K562 (cell line): Measurements from ENCODE around the gene ENTPD8. TPM values are rescaled to one million over a fixed set of nuclear protein-coding genes. Genes with fewer than 3 reads are reported as not detected.

ENCODE experiments used
- ATAC-seq: fragments of 200-7000 bp; cut with Tn5 transposase; 3 replicates; pipeline ENCODE4 v1.9.1; 2020; ENCODE audit warnings: moderate library complexity
- BruUV-seq: library from RNA; stranded (reverse); fragments of 400-500 nt; replicated peaks from 2 replicates; lab custom pipeline; 2021; lab: Mats Ljungman, UMichigan
- CTCF ChIA-PET: fragments of 300-600 bp; formaldehyde crosslinking; extraction: SDS; loops from one replicate; lab custom pipeline; 2021; ENCODE audit warnings: low intra/inter-chr PET ratio; lab: Yijun Ruan, JAX
- POLR2A ChIA-PET: fragments of 300-600, 350-650 bp; sonication (Branson Sonifier 250); formaldehyde crosslinking; extraction: SDS; loops from one replicate; lab custom pipeline; 2021; ENCODE audit warnings: antibody characterized with exemption, inconsistent platforms; lab: Yijun Ruan, JAX
- DNase-seq, 4 experiments: peaks; one replicate each; pipeline versions ENCODE4 v3.0.0 to v3.0.0-alpha.2; 2011 to 2018; ENCODE audit warnings: low spot score in 3 of 4, mixed read lengths in 3 of 4; ENCODE audit errors: extremely low read depth in 1 of 4
- FAIRE-seq: peaks from 2 replicates; lab custom pipeline; 2011; peaks lifted over from hg19 to GRCh38; lab: Jason Lieb, UNC
- H2AFZ ChIP-seq: 2 replicates; pipeline ENCODE4 v1.6.0; 2011; ENCODE audit warnings: low read depth, low read length, control low read depth, inconsistent platforms
- H3K27ac ChIP-seq: fragments of 200-600 bp; 3 replicates; pipeline ENCODE4 v1.8.0; 2011; ENCODE audit warnings: low read depth, mild to moderate bottlenecking, control low read depth, inconsistent platforms, low read length, moderate library complexity, mixed read lengths; ENCODE audit errors: extremely low read depth
- H3K27me3 ChIP-seq, 2 experiments: fragments of 300-600 bp in 1 of 2; 2 replicates in 1 of 2; 3 replicates in 1 of 2; pipeline versions ENCODE4 v1.6.0 to v1.8.0; 2011; ENCODE audit warnings: inconsistent platforms in 2 of 2, low read length in 2 of 2, mild to moderate bottlenecking in 1 of 2, mixed read lengths in 1 of 2, moderate library complexity in 1 of 2; ENCODE audit not compliant: control insufficient read depth in 2 of 2, insufficient read depth in 2 of 2
- H3K36me3 ChIP-seq: fragments of 300-600 bp; 3 replicates; pipeline ENCODE4 v1.8.0; 2011; ENCODE audit warnings: mild to moderate bottlenecking, low read length, inconsistent platforms; ENCODE audit not compliant: control insufficient read depth, insufficient read depth
- H3K4me1 ChIP-seq, 2 experiments: fragments of 200-600 bp in 1 of 2; replicated peaks in 1 of 2; 2 replicates in 1 of 2; 3 replicates in 1 of 2; pipeline versions ENCODE4 v1.5.1 to v1.8.0; 2011; ENCODE audit warnings: inconsistent platforms in 2 of 2, low read length in 2 of 2, mild to moderate bottlenecking in 1 of 2, mixed read lengths in 1 of 2, moderate library complexity in 1 of 2; ENCODE audit not compliant: control insufficient read depth in 2 of 2, insufficient read depth in 2 of 2
- H3K4me2 ChIP-seq: 2 replicates; pipeline ENCODE4 v1.6.1; 2011; ENCODE audit warnings: low read length, control low read depth, inconsistent platforms, mixed read lengths; ENCODE audit not compliant: insufficient read depth
- H3K4me3 ChIP-seq: fragments of 200-600 bp; sonication (generic), shearing (Covaris generic); 2 replicates; pipeline ENCODE4 v1.5.1; 2016; ENCODE audit warnings: control low read depth, inconsistent platforms
- H3K79me2 ChIP-seq: fragments of 200-600 bp; 3 replicates; pipeline ENCODE4 v1.8.0; 2011; ENCODE audit warnings: low read length, inconsistent platforms; ENCODE audit not compliant: control insufficient read depth, insufficient read depth
- H3K9ac ChIP-seq, 2 experiments: 2 replicates each; pipeline versions ENCODE4 v1.6.0 to v1.6.1; 2011; ENCODE audit warnings: low read depth in 2 of 2, low read length in 2 of 2, control low read depth in 1 of 2, inconsistent platforms in 1 of 2, mild to moderate bottlenecking in 1 of 2, mixed read lengths in 1 of 2; ENCODE audit not compliant: insufficient read depth in 1 of 2
- H3K9me1 ChIP-seq: one replicate; pipeline ENCODE4 v1.6.0; 2011; ENCODE audit warnings: inconsistent platforms, mild to moderate bottlenecking, low read length, moderate library complexity; ENCODE audit not compliant: control insufficient read depth, insufficient read depth
- H3K9me3 ChIP-seq: replicated peaks from 2 replicates; pipeline ENCODE4 v1.5.1; 2011; ENCODE audit warnings: low read depth, low read length, inconsistent platforms; ENCODE audit not compliant: control insufficient read depth, insufficient read depth
- H4K20me1 ChIP-seq: replicated peaks from 2 replicates; pipeline ENCODE4 v1.6.1; 2011; ENCODE audit warnings: low read length, inconsistent platforms, mixed read lengths; ENCODE audit not compliant: control insufficient read depth, insufficient read depth
- CBX3 ChIP-seq, 2 experiments: IDR thresholded peaks; 1 replicate in 1 of 2; 2 replicates in 1 of 2; pipeline ENCODE4 v1.6.1; 2012; ENCODE audit warnings: inconsistent platforms in 2 of 2, low read length in 2 of 2, borderline replicate concordance in 1 of 2, control low read depth in 1 of 2
- KDM4B ChIP-seq, 2 experiments: fragments of 450-650 bp in 1 of 2; sonication (generic) in 1 of 2; IDR thresholded peaks; 2 replicates each; pipeline ENCODE4 v1.6.1; 2016 to 2017; ENCODE audit warnings: borderline replicate concordance in 2 of 2, antibody characterized with exemption in 1 of 2, low read depth in 1 of 2, mild to moderate bottlenecking in 1 of 2
- KLF13 ChIP-seq: fragments of 450-650 bp; IDR thresholded peaks from 2 replicates; pipeline ENCODE4 v1.6.1; 2016; ENCODE audit warnings: missing genetic modification characterization, low read depth, mild to moderate bottlenecking, missing compliant biosample characterization, moderate library complexity, borderline replicate concordance
- PCBP2 ChIP-seq: fragments of 200-400 bp; formaldehyde crosslinking; IDR thresholded peaks from 2 replicates; pipeline ENCODE4 v1.6.1; 2018; ENCODE audit warnings: low read length, low read depth, mild to moderate bottlenecking, moderate library complexity; ENCODE audit not compliant: poor library complexity, severe bottlenecking
- PHF21A ChIP-seq: fragments of 450-650 bp; IDR thresholded peaks from 2 replicates; pipeline ENCODE4 v1.6.1; 2017; ENCODE audit warnings: low read depth, borderline replicate concordance
- SMC3 ChIP-seq: conservative IDR thresholded peaks from 2 replicates; pipeline ENCODE4 v1.6.1; 2011; ENCODE audit warnings: low read depth, low read length, improper control_type of control experiment; ENCODE audit not compliant: insufficient read depth
- TRIM28 ChIP-seq: fragments of 450-650 bp; IDR thresholded peaks from 2 replicates; pipeline ENCODE4 v1.6.1; 2017
- XRCC3 ChIP-seq: fragments of 450-650 bp; IDR thresholded peaks from 2 replicates; pipeline ENCODE4 v1.6.1; 2017; ENCODE audit warnings: mild to moderate bottlenecking, moderate library complexity
- ZNF436 ChIP-seq: fragments of 250-450, 450-650 bp; sonication (Bioruptor Pico); formaldehyde crosslinking; IDR thresholded peaks from 2 replicates; pipeline ENCODE4 v1.7.0; 2020; ENCODE audit warnings: mild to moderate bottlenecking
- ZNF75A ChIP-seq: fragments of 450-650 bp; formaldehyde crosslinking; IDR thresholded peaks from 2 replicates; pipeline ENCODE4 v1.4.0; 2020; ENCODE audit warnings: mild to moderate bottlenecking
- WGBS: fragments of 100-300 bp; shearing (Covaris generic); methylation state at CpG from one replicate; pipeline ENCODE4 v1.1.6; 2016; ENCODE audit warnings: low coverage, mixed read lengths; ENCODE audit not compliant: insufficient coverage; ENCODE audit errors: missing lambda C conversion rate; 5-methylcytosine and 5-hydroxymethylcytosine counted together
- in situ Hi-C: fragments of 300-500 bp; cut with MboI; formaldehyde crosslinking; loops from 4 replicates; pipeline ENCODE4 v1.15.0; 2018; ENCODE audit warnings: inconsistent platforms, mixed read lengths
- intact Hi-C: fragments of 100-400 bp; cut with micrococcal nuclease; formaldehyde crosslinking; loops from 2 replicates; pipeline ENCODE4 v1.14.2; 2022
- polyA plus RNA-seq, 8 experiments: library from polyadenylated mRNA; depleted of rRNA in 4 of 8; stranded (reverse) in 5 of 8; unstranded in 3 of 8; fragments of >200 nt; fragmentation: Nextera tagmentation in 2 of 8; fragmentation: Illumina TruSeq in 1 of 8; extraction: Ambion mirVana in 2 of 8; extraction: Trizol in 1 of 8; gene quantifications; 2 replicates each; pipeline versions ENCODE4 v1.2.1 to v1.2.3, GENCODE V29; 2011 to 2014; ENCODE audit warnings: inconsistent platforms in 1 of 8, missing spikeins in 1 of 8
- total RNA-seq, 7 experiments: library from RNA; depleted of rRNA in 6 of 7; stranded (reverse); fragments of >200 nt in 6 of 7; fragmentation: Illumina TruSeq in 2 of 7; extraction: Trizol in 2 of 7; gene quantifications; 2 replicates each; pipeline versions ENCODE4 v1.2.1 to v1.2.3, GENCODE V29; 2011 to 2021; ENCODE audit warnings: low replicate concordance in 1 of 7
- TF ChIP-seq, protein P1 (sequence below), 2 experiments: fragments of 450-650 bp in 1 of 2; sonication (generic) in 1 of 2; formaldehyde crosslinking; conservative IDR thresholded peaks; 2 replicates each; pipeline versions ENCODE4 v1.4.0 to v1.8.1; 2020 to 2022; ENCODE audit warnings: mild to moderate bottlenecking in 1 of 2, missing genetic modification reagents in 1 of 2
- TF ChIP-seq, protein P2 (sequence below): sonication (generic); formaldehyde crosslinking; IDR thresholded peaks from 2 replicates; pipeline ENCODE4 v1.8.1; 2023; ENCODE audit warnings: mild to moderate bottlenecking, missing genetic modification reagents
- TF ChIP-seq, protein P3 (sequence below): fragments of 450-650 bp; formaldehyde crosslinking; IDR thresholded peaks from 2 replicates; pipeline ENCODE4 v1.4.0; 2020; ENCODE audit warnings: mild to moderate bottlenecking, moderate library complexity

Gene ENTPD8
- total and polyA plus RNA-seq, 9 of the 15 experiments (the other 6 are each of a cell fraction or from before 2014, with no cell fraction given): 0.06 to 0.27 (median 0.19) TPM; not detected in 5

DNA sequence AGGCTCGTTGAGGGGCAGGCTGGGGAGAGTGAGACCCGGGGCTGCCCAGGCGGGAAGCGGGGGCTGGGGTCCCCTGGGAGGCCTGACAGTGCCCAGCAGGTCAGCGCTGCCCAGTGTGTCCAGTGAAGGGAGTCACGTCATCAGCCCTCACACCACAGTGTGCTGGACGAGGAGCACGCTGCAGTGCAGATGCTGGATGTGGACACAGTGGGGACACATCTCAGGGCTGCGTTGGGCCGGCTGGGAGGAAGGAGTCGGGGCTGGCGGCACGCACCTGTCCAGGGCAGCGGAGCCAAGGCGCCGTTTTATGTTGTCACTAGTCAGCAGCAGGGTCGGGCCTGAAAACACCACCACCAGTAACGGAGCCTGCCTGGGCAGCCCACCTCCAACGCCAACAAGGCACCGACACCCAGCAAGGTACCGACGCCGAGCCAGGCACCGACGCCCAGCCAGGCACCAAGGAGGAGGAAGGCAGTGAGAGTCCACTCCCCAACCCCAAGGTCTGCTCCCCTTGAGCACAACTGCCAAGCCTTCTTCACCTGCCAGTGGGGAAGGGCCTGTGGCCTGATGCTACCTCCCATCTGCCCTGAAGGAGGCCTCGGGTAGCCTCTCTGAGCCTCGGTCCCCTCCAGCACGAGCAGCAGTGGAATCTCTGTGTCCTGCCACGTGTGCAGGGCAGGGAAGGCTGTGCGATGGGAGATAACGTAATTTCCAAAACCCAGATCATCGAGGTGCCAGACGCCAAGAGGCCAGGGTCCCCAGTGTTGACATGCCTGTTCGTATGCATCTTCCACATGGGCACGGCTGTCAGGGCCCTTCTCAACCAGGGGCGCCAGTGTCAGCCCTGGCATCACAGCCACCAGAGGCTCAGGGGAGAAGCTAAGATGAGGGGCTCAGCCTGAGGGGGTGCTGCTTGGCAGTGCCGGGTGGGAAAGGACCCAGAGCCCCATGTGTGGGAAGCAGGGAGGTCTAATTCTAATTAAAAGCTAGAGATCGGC is 39.8 kb upstream of the ENTPD8 start (continued):
- TF ChIP-seq CBX3 (IDR thresholded peaks at IDR 0.05; ENCODE audit: borderline replicate concordance in 1 of 2, low read length in 2 of 2): no peak
- TF ChIP-seq KDM4B (IDR thresholded peaks at IDR 0.05; ENCODE audit: borderline replicate concordance in 2 of 2, low read depth in 1 of 2): no peak
- TF ChIP-seq KLF13 (tag): no peak
- TF ChIP-seq, protein P1, sequence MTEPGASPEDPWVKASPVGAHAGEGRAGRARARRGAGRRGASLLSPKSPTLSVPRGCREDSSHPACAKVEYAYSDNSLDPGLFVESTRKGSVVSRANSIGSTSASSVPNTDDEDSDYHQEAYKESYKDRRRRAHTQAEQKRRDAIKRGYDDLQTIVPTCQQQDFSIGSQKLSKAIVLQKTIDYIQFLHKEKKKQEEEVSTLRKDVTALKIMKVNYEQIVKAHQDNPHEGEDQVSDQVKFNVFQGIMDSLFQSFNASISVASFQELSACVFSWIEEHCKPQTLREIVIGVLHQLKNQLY (CRISPR knock-in tag; conservative IDR thresholded peaks at IDR 0.05): no peak

DNA sequence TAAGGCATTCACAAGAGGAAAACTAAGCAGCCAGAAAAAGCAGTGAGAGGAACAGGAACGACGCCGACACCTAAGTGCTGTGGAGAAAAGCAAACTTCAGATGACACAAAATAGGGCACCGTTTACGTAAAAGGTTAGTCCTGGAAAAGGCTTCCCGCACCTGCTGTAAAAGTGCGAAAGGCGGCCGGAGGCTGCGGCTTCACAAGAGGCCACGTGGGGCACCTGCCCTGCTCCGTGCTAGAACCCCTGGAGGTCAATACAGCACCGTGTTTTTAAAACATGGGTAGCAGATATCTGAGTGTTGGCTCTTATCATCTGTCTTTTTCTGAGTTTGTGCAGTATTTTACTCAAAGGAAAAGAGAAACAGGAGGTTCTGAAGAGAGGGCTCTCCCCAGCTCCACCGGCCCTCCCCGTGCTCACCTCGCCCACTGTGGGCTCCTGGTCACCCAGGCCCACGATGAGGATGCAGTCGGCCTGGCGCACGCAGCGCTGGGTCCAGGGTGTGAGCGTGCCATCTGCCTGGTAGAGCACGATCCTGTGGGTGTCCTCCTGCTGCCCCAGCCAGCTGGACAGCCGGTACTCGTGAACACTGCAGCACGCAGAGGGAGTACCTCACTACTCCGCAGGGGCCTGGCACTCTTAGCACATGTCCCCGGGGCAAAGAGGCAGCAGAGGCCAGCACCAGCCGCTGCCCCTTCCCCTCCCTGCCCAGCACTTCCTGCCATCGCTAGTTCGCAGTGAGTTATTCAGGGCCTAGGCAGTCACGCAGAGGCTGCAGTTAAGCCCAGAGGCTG is 38.9 kb upstream of the ENTPD8 start:
- peaks cover 11 to 65% of the 10 kb centered on the region in 2 experiments for H3K4me1 ChIP-seq
- peak overlapping the region; percentile 42; the same call in 1 of the 2 replicates for H2AFZ ChIP-seq
- WGBS: 75% methylated on average over 31 of the region's 32 CpGs
- ChIA-PET POLR2A (interaction anchor here (0.6 kb wide), 1 partner anchor 14 kb away, joined by 3 read pairs; no protein-coding TSS in a partner anchor), CTCF (no interaction called here)
- FAIRE-seq (no peak), DNase-seq (no peak), ATAC-seq (no peak)
- no peak overlapping the region for H3K4me3 ChIP-seq
- H3K9me1 ChIP-seq: no peaks in the 10 kb centered on the region
- peaks cover 7% of the 10 kb centered on the region for H3K9me3 ChIP-seq
- H3K4me2 ChIP-seq: no peak overlapping the region
- H3K36me3 ChIP-seq: no peaks in the 10 kb centered on the region
- in situ Hi-C loops: no loop called here
- intact Hi-C loops: no loop called here
- no TSS peak for BruUV-seq
- H4K20me1 ChIP-seq: no peaks in the 10 kb centered on the region
- H3K27ac ChIP-seq: no peak overlapping the region
- no peaks in the 10 kb centered on the region for H3K27me3 ChIP-seq
- H3K79me2 ChIP-seq: no peaks in the 10 kb centered on the region
- peak overlapping the region in 1 of 2 experiments; percentile 78; a peak in 2 of 4 replicates for H3K9ac ChIP-seq
- TF ChIP-seq ZNF75A (no peak), ZNF436 (no peak), PCBP2 (no peak), SMC3 (no peak), TRIM28 (no peak), XRCC3 (no peak), PHF21A (no peak)
- TF ChIP-seq, protein P2, sequence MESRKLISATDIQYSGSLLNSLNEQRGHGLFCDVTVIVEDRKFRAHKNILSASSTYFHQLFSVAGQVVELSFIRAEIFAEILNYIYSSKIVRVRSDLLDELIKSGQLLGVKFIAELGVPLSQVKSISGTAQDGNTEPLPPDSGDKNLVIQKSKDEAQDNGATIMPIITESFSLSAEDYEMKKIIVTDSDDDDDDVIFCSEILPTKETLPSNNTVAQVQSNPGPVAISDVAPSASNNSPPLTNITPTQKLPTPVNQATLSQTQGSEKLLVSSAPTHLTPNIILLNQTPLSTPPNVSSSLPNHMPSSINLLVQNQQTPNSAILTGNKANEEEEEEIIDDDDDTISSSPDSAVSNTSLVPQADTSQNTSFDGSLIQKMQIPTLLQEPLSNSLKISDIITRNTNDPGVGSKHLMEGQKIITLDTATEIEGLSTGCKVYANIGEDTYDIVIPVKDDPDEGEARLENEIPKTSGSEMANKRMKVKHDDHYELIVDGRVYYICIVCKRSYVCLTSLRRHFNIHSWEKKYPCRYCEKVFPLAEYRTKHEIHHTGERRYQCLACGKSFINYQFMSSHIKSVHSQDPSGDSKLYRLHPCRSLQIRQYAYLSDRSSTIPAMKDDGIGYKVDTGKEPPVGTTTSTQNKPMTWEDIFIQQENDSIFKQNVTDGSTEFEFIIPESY (CRISPR knock-in tag): no peak
- TF ChIP-seq, protein P3, sequence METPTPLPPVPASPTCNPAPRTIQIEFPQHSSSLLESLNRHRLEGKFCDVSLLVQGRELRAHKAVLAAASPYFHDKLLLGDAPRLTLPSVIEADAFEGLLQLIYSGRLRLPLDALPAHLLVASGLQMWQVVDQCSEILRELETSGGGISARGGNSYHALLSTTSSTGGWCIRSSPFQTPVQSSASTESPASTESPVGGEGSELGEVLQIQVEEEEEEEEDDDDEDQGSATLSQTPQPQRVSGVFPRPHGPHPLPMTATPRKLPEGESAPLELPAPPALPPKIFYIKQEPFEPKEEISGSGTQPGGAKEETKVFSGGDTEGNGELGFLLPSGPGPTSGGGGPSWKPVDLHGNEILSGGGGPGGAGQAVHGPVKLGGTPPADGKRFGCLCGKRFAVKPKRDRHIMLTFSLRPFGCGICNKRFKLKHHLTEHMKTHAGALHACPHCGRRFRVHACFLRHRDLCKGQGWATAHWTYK: no peak
